MM.1S (cell line): Measurements from ENCODE around the gene PPP1R16B.

ENCODE experiments used
- DNase-seq: peaks from one replicate; pipeline ENCODE4 v3.0.0-alpha.2; 2015
- H2AFZ ChIP-seq: fragments of 300-600 bp; sonication (generic); 2 replicates; pipeline ENCODE4 v1.6.0; 2016; ENCODE audit warnings: antibody characterized with exemption, low read length
- H3F3A ChIP-seq: fragments of 300-600 bp; sonication (generic); 2 replicates; pipeline ENCODE4 v1.6.1; 2016; ENCODE audit warnings: mild to moderate bottlenecking, antibody characterized with exemption, low read length, moderate library complexity, mixed read lengths; ENCODE audit not compliant: insufficient read depth
- H3K27ac ChIP-seq: fragments of 300-600 bp; sonication (generic); 2 replicates; pipeline ENCODE4 v1.5.1; 2016; ENCODE audit warnings: mild to moderate bottlenecking, low read length
- H3K27me3 ChIP-seq: fragments of 300-600 bp; sonication (generic); replicated peaks from 2 replicates; pipeline ENCODE4 v1.6.0; 2016; ENCODE audit warnings: low read length; ENCODE audit not compliant: insufficient read depth
- H3K36me3 ChIP-seq: fragments of 300-600 bp; sonication (generic); replicated peaks from 2 replicates; pipeline ENCODE4 v1.6.1; 2016; ENCODE audit warnings: mild to moderate bottlenecking, low read length, mixed read lengths; ENCODE audit not compliant: insufficient read depth
- H3K4me1 ChIP-seq: fragments of 300-600 bp; sonication (generic); 2 replicates; pipeline ENCODE4 v1.6.1; 2016; ENCODE audit warnings: low read length, mixed read lengths
- H3K4me2 ChIP-seq: fragments of 300-600 bp; sonication (generic); 2 replicates; pipeline ENCODE4 v1.6.0; 2016; ENCODE audit warnings: low read depth, low read length
- H3K4me3 ChIP-seq: fragments of 300-600 bp; sonication (generic); 2 replicates; pipeline ENCODE4 v1.5.1; 2016; ENCODE audit warnings: low read length, mixed read lengths
- H3K79me2 ChIP-seq: fragments of 300-600 bp; sonication (generic); 2 replicates; pipeline ENCODE4 v1.6.1; 2016; ENCODE audit warnings: mixed run types, low read length, mixed read lengths
- H3K9ac ChIP-seq: fragments of 300-600 bp; sonication (generic); 2 replicates; pipeline ENCODE4 v1.6.1; 2016; ENCODE audit warnings: low read length, mixed read lengths
- H3K9me2 ChIP-seq: fragments of 300-600 bp; sonication (generic); replicated peaks from 2 replicates; pipeline ENCODE4 v1.6.1; 2016; ENCODE audit warnings: mild to moderate bottlenecking, low read length, mixed read lengths; ENCODE audit not compliant: insufficient read depth
- H3K9me3 ChIP-seq: fragments of 300-600 bp; sonication (generic); replicated peaks from 2 replicates; pipeline ENCODE4 v1.6.1; 2016; ENCODE audit warnings: mild to moderate bottlenecking, low read length, mixed read lengths; ENCODE audit not compliant: insufficient read depth
- H4K20me1 ChIP-seq: fragments of 300-600 bp; sonication (generic); 2 replicates; pipeline ENCODE4 v1.6.1; 2016; ENCODE audit warnings: mild to moderate bottlenecking, low read length, moderate library complexity, mixed read lengths; ENCODE audit not compliant: insufficient read depth
- EZH2 ChIP-seq: fragments of 300-600 bp; sonication (generic); optimal IDR thresholded peaks from 2 replicates; pipeline ENCODE3; 2017; ENCODE audit warnings: low read depth, mild to moderate bottlenecking, antibody characterized with exemption, low read length, mixed read lengths
- EZH2phosphoT487 ChIP-seq: fragments of 300-600 bp; sonication (generic); IDR thresholded peaks from 2 replicates; pipeline ENCODE4 v1.6.1; 2018; ENCODE audit warnings: antibody characterized with exemption, low read length
- TF ChIP-seq, protein P1 (sequence below): fragments of 300-600 bp; sonication (generic); IDR thresholded peaks from 2 replicates; pipeline ENCODE4 v1.5.1; 2016; ENCODE audit warnings: antibody characterized with exemption, low read length, mixed read lengths

The PPP1R16B gene

DNA sequence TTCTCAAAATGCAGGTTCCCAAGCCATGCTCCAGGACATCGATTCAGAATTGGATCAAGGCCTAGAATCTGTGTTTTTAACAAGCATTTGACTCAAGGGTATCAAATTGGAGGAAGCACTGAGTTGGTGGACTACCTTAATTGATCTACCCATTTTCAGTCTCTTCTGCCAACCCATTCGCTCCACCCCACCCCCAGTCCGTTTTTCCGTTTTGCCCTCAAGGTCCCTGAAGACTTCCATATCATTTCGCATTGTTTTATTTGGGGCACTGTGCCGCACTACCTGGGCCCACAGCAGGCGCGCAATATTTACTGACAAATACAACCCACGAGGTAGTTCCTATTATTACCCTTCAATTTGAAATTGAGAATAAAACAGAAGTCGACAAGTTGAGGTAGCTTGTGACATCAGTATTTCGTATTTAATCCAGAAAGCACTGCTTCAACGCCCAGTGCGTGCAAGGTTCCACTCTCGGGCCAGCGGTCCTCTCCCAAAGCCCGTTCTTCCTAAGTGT is 156.1 kb downstream of the PPP1R16B start:
- H3K27ac ChIP-seq: peak overlapping the region; percentile 37; the same call in 1 of the 2 replicates
- H3K79me2 ChIP-seq: peaks cover 34% of the 10 kb centered on the region
- TF ChIP-seq, protein P1, sequence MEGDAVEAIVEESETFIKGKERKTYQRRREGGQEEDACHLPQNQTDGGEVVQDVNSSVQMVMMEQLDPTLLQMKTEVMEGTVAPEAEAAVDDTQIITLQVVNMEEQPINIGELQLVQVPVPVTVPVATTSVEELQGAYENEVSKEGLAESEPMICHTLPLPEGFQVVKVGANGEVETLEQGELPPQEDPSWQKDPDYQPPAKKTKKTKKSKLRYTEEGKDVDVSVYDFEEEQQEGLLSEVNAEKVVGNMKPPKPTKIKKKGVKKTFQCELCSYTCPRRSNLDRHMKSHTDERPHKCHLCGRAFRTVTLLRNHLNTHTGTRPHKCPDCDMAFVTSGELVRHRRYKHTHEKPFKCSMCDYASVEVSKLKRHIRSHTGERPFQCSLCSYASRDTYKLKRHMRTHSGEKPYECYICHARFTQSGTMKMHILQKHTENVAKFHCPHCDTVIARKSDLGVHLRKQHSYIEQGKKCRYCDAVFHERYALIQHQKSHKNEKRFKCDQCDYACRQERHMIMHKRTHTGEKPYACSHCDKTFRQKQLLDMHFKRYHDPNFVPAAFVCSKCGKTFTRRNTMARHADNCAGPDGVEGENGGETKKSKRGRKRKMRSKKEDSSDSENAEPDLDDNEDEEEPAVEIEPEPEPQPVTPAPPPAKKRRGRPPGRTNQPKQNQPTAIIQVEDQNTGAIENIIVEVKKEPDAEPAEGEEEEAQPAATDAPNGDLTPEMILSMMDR: no peak
- TF ChIP-seq EZH2 (no peak), EZH2phosphoT487 (no peak)

GRCh38 chr20:38962044-38962927 is 156.8 kb downstream of the PPP1R16B start, which contains the start of gene DHX35:
TSS of gene DHX35 (plus strand) at chr20:38962344. CDS start at chr20:38962368, 24 bp downstream.
- Histone ChIP-seq H3K79me2 (peaks cover 36% of the 10 kb centered on the region), H3K9ac (peak within 1 kb of the TSS; percentile 77)
- TF ChIP-seq EZH2 (no peak), EZH2phosphoT487 (no peak)
- TF ChIP-seq, protein P1: peak; percentile 55

More for the DNA sequence above, 156.1 kb downstream of the PPP1R16B start:
- Histone ChIP-seq H2AFZ (peak overlapping the region; percentile 83), H4K20me1 (no peaks in the 10 kb centered on the region), H3F3A (peaks cover 7% of the 10 kb centered on the region; the same call in 1 of the 2 replicates), H3K27me3 (no peaks in the 10 kb centered on the region), H3K9me3 (no peaks in the 10 kb centered on the region), H3K9me2 (no peaks in the 10 kb centered on the region), H3K4me2 (peak overlapping the region; percentile 84), H3K4me1 (peaks cover 11% of the 10 kb centered on the region; the same call in 1 of the 2 replicates), H3K9ac (peak overlapping the region; percentile 66), H3K36me3 (no peaks in the 10 kb centered on the region), H3K4me3 (peak overlapping the region; percentile 96)
- DNase-seq: peak; percentile 10

DNA sequence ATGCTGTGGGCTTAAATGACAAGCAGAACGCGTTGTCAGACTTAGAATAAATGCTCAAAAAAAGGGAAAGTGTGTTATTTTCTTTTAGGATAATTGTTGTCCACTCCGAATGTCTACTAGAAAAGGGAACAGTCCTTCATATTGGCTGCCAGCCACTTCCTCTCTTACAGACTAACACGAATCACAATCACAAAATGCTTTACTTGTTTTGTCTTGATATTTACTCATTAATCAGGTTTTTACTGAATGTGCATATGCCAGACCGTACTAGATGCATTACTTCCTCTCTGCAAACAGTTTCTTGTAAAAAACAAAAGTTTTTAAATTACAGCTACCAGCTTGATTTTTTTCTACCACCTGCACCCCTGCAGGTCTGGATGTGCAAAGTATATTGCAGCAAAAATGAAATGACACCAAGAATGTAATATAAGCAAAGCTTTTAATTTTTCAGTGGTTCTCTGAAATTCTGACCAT is 157.5 kb downstream of the PPP1R16B start:
- peak overlapping the region; percentile 59; the same call in 1 of the 2 replicates for H3K27ac ChIP-seq
- no peaks in the 10 kb centered on the region for H3K36me3 ChIP-seq
- DNase-seq: no peak

More at GRCh38 chr20:38962044-38962927, 156.8 kb downstream of the PPP1R16B start, which contains the start of gene DHX35:
- Histone ChIP-seq H2AFZ (peak within 1 kb of the TSS; percentile 87), H4K20me1 (no peaks in the 10 kb centered on the region), H3K27ac (peak within 1 kb of the TSS; percentile 59; the same call in 1 of the 2 replicates), H3K4me1 (peaks cover 11% of the 10 kb centered on the region; the same call in 1 of the 2 replicates), H3K4me3 (peak within 1 kb of the TSS; percentile 96), H3K4me2 (peak within 1 kb of the TSS; percentile 91), H3F3A (0 out of 2 replicates have a peak, but pooled peaks cover 5% of the 10 kb centered on the region), H3K9me2 (no peaks in the 10 kb centered on the region), H3K9me3 (no peaks in the 10 kb centered on the region), H3K36me3 (no peaks in the 10 kb centered on the region), H3K27me3 (no peaks in the 10 kb centered on the region)
- peak; percentile 98 for DNase-seq

More for the DNA sequence above, 157.5 kb downstream of the PPP1R16B start:
- Histone ChIP-seq H3K4me3 (peak overlapping the region; percentile 96), H2AFZ (peak overlapping the region; percentile 87), H3K4me2 (peak overlapping the region; percentile 91), H3K9me2 (no peaks in the 10 kb centered on the region), H3K4me1 (peaks cover 11% of the 10 kb centered on the region; the same call in 1 of the 2 replicates), H3K79me2 (peaks cover 39% of the 10 kb centered on the region), H3K27me3 (no peaks in the 10 kb centered on the region), H3F3A (0 out of 2 replicates have a peak, but pooled peaks cover 5% of the 10 kb centered on the region), H3K9me3 (no peaks in the 10 kb centered on the region), H4K20me1 (no peaks in the 10 kb centered on the region), H3K9ac (peak overlapping the region; percentile 77; the same call in 1 of the 2 replicates)
- TF ChIP-seq EZH2phosphoT487 (no peak), EZH2 (no peak)
- TF ChIP-seq, protein P1: no peak
